ENCODE measurements around the gene SPINT2. TPM values are rescaled to one million over a fixed set of nuclear protein-coding genes. Genes with fewer than 3 reads are reported as not detected.

SPINT2 gene
- total RNA-seq, 1 experiment from 2014 or later, result 442 TPM

GRCh38 chr19:38278751-38279150, 14.4 kb downstream of the SPINT2 start:
- no peak overlapping the region for H2AFZ ChIP-seq (ENCODE audit: low read length)
- H4K20me1 ChIP-seq (ENCODE audit: low read length), result 0 out of 2 replicates have a peak, but pooled peaks cover 2% of the 10 kb centered on the region
- BruUV-seq (replicated peaks), result no TSS peak
- ChIA-PET CTCF (no interaction called here), POLR2A (ENCODE audit: unreplicated experiment) (interaction anchor here (0.7 kb wide), 1 partner anchor 28 kb away, joined by 8 read pairs; no protein-coding TSS in a partner anchor)
- DNase-seq, result no peak
- no peaks in the 10 kb centered on the region for H3K9me2 ChIP-seq (replicated peaks; ENCODE audit: low read length)
- peaks cover 98% of the 10 kb centered on the region for H3K79me2 ChIP-seq (ENCODE audit: low read length)
- H3F3A ChIP-seq (ENCODE audit: low read length, unreplicated experiment), result peaks cover 3% of the 10 kb centered on the region
- H3K9ac ChIP-seq (ENCODE audit: low read length), result no peak overlapping the region
- H3K27me3 ChIP-seq (ENCODE audit: low read length), result no peaks in the 10 kb centered on the region
- H3K36me3 ChIP-seq (ENCODE audit: low read depth, low read length), result peaks cover 9% of the 10 kb centered on the region
- H3K4me3 ChIP-seq (ENCODE audit: low read length), result no peak overlapping the region
- ATAC-seq, result no peak
- intact Hi-C loops (cut with micrococcal nuclease), result no loop called here
- H3K9me3 ChIP-seq (ENCODE audit: low read length), result no peaks in the 10 kb centered on the region
- peaks cover 25% of the 10 kb centered on the region for H3K4me1 ChIP-seq (ENCODE audit: insufficient read depth, low read length)
- peak overlapping the region; percentile 65 for H3K27ac ChIP-seq (ENCODE audit: low read length)
- H3K4me2 ChIP-seq (ENCODE audit: low read length), result peak overlapping the region; percentile 78; the same call in 1 of the 2 replicates
- TF ChIP-seq EZH2 (IDR thresholded peaks at IDR 0.05; ENCODE audit: low read length, unreplicated experiment) (no peak), CTCF (conservative IDR thresholded peaks at IDR 0.05; ENCODE audit: low read depth, low read length) (no peak), EZH2phosphoT487 (IDR thresholded peaks at IDR 0.05; ENCODE audit: borderline replicate concordance, low read length) (no peak)

- Histone ChIP-seq H3K9me3 (ENCODE audit: low read length) (no peaks in the 10 kb centered on the region), H3K27ac (ENCODE audit: low read length) (no peak overlapping the region), H3K36me3 (ENCODE audit: low read depth, low read length) (peaks cover 17% of the 10 kb centered on the region), H3K9ac (ENCODE audit: low read length) (no peak overlapping the region), H3K9me2 (replicated peaks; ENCODE audit: low read length) (no peaks in the 10 kb centered on the region), H3K27me3 (ENCODE audit: low read length) (no peaks in the 10 kb centered on the region), H3K4me1 (ENCODE audit: insufficient read depth, low read length) (peaks cover 30% of the 10 kb centered on the region), H3K4me2 (ENCODE audit: low read length) (no peak overlapping the region), H4K20me1 (ENCODE audit: low read length) (no peaks in the 10 kb centered on the region), H3K79me2 (ENCODE audit: low read length) (peaks cover 97% of the 10 kb centered on the region), H2AFZ (ENCODE audit: low read length) (no peak overlapping the region), H3F3A (ENCODE audit: low read length, unreplicated experiment) (peaks cover 3% of the 10 kb centered on the region), H3K4me3 (ENCODE audit: low read length) (no peak overlapping the region)
- TF ChIP-seq CTCF (conservative IDR thresholded peaks at IDR 0.05; ENCODE audit: low read depth, low read length), result no peak
- TF ChIP-seq EZH2 (IDR thresholded peaks at IDR 0.05; ENCODE audit: low read length, unreplicated experiment), result no peak
- no peak for TF ChIP-seq EZH2phosphoT487 (IDR thresholded peaks at IDR 0.05; ENCODE audit: borderline replicate concordance, low read length)
- ChIA-PET POLR2A (ENCODE audit: unreplicated experiment) (no interaction called here), CTCF (no interaction called here)
- BruUV-seq (replicated peaks), result no TSS peak
- intact Hi-C loops (cut with micrococcal nuclease), result no loop called here
- ATAC-seq, result no peak
- DNase-seq, result no peak
These were observed 15.9 kb downstream of the SPINT2 start for GRCh38 chr19:38280030-38280921.
